HEK293 (cell line): ENCODE data around the gene GPR153.

Source experiments
- CTCF ChIA-PET: fragments of 350-600 bp; formaldehyde crosslinking; extraction: SDS; loops from one replicate; lab custom pipeline; 2021; ENCODE audit warnings: antibody characterized with exemption; lab: Yijun Ruan, JAX
- POLR2A ChIA-PET: fragments of 300-600 bp; formaldehyde crosslinking; extraction: SDS; loops from one replicate; lab custom pipeline; 2020; ENCODE audit warnings: antibody characterized with exemption, inconsistent platforms; lab: Yijun Ruan, JAX
- H3K27ac ChIP-seq: fragments of 200-500 bp; sonication (Bioruptor generic); 2 replicates; pipeline ENCODE4 v1.5.1; 2014; ENCODE audit warnings: low read depth, low read length, control low read depth, inconsistent platforms; ENCODE audit errors: extremely low read depth
- H3K36me3 ChIP-seq, 2 experiments: fragments of 200-500 bp in 1 of 2; sonication (Bioruptor generic) in 1 of 2; 1 replicate in 1 of 2; 2 replicates in 1 of 2; pipeline ENCODE4 v1.5.1; 2014 to 2017; ENCODE audit warnings: inconsistent platforms in 2 of 2, low read length in 2 of 2; ENCODE audit not compliant: control insufficient read depth in 2 of 2, insufficient read depth in 1 of 2
- H3K4me1 ChIP-seq: fragments of 200-500 bp; sonication (Bioruptor generic); 2 replicates; pipeline ENCODE4 v1.5.1; 2014; ENCODE audit warnings: mild to moderate bottlenecking, low read length, inconsistent platforms; ENCODE audit not compliant: control insufficient read depth, insufficient read depth
- H3K4me3 ChIP-seq: 2 replicates; pipeline ENCODE4 v1.5.1; 2011; ENCODE audit warnings: low read depth, mild to moderate bottlenecking, control low read depth, low read length, moderate library complexity
- H3K9me3 ChIP-seq: fragments of 200-500 bp; sonication (Bioruptor generic); 2 replicates; pipeline ENCODE4 v1.5.1; 2014; ENCODE audit warnings: low read depth, low read length, inconsistent platforms; ENCODE audit not compliant: control insufficient read depth, insufficient read depth
- BCL11A ChIP-seq: fragments of 450-650 bp; formaldehyde crosslinking; IDR thresholded peaks from 2 replicates; pipeline ENCODE4 v1.5.1; 2016; ENCODE audit warnings: low read depth, missing biosample characterization, missing genetic modification characterization
- EGR2 ChIP-seq: fragments of 450-650 bp; formaldehyde crosslinking; IDR thresholded peaks from 2 replicates; pipeline ENCODE4 v1.5.1; 2016; ENCODE audit warnings: low read depth, missing biosample characterization, missing genetic modification characterization
- FEZF1 ChIP-seq: fragments of 450-650 bp; formaldehyde crosslinking; IDR thresholded peaks from 2 replicates; pipeline ENCODE4 v1.5.1; 2016; ENCODE audit warnings: missing biosample characterization, missing genetic modification characterization
- GLIS1 ChIP-seq: fragments of 450-650 bp; formaldehyde crosslinking; IDR thresholded peaks from 2 replicates; pipeline ENCODE4 v1.5.1; 2016; ENCODE audit warnings: missing biosample characterization, missing genetic modification characterization
- KLF16 ChIP-seq: fragments of 450-650 bp; formaldehyde crosslinking; IDR thresholded peaks from 2 replicates; pipeline ENCODE4 v1.5.1; 2017; ENCODE audit warnings: missing biosample characterization, missing genetic modification characterization
- KLF8 ChIP-seq: fragments of 450-650 bp; formaldehyde crosslinking; IDR thresholded peaks from 2 replicates; pipeline ENCODE4 v1.5.1; 2016; ENCODE audit warnings: missing biosample characterization, missing genetic modification characterization
- OVOL3 ChIP-seq: fragments of 450-650 bp; formaldehyde crosslinking; IDR thresholded peaks from 2 replicates; pipeline ENCODE4 v1.5.1; 2016; ENCODE audit warnings: missing biosample characterization, missing genetic modification characterization
- PRDM6 ChIP-seq: fragments of 450-650 bp; formaldehyde crosslinking; IDR thresholded peaks from 2 replicates; pipeline ENCODE4 v1.5.1; 2017; ENCODE audit warnings: missing biosample characterization, missing genetic modification characterization
- RBAK ChIP-seq: fragments of 450-650 bp; formaldehyde crosslinking; IDR thresholded peaks from 2 replicates; pipeline ENCODE4 v1.5.1; 2016; ENCODE audit warnings: missing biosample characterization, missing genetic modification characterization
- SP7 ChIP-seq: fragments of 450-650 bp; formaldehyde crosslinking; IDR thresholded peaks from 2 replicates; pipeline ENCODE4 v1.5.1; 2016; ENCODE audit warnings: missing biosample characterization, missing genetic modification characterization
- ZBTB1 ChIP-seq: fragments of 450-650 bp; formaldehyde crosslinking; IDR thresholded peaks from 2 replicates; pipeline ENCODE4 v1.5.1; 2016; ENCODE audit warnings: missing biosample characterization, missing genetic modification characterization
- ZBTB17 ChIP-seq: fragments of 450-650 bp; formaldehyde crosslinking; IDR thresholded peaks from 2 replicates; pipeline ENCODE4 v1.5.1; 2016; ENCODE audit warnings: missing biosample characterization, missing genetic modification characterization
- ZBTB20 ChIP-seq: fragments of 450-650 bp; formaldehyde crosslinking; IDR thresholded peaks from 2 replicates; pipeline ENCODE4 v1.5.1; 2016; ENCODE audit warnings: missing biosample characterization, missing genetic modification characterization
- ZBTB21 ChIP-seq: fragments of 450-650 bp; formaldehyde crosslinking; IDR thresholded peaks from 2 replicates; pipeline ENCODE4 v1.5.1; 2017; ENCODE audit warnings: missing biosample characterization, missing genetic modification characterization
- ZBTB26 ChIP-seq: fragments of 450-650 bp; formaldehyde crosslinking; optimal IDR thresholded peaks from 2 replicates; pipeline ENCODE3; 2016; ENCODE audit warnings: missing biosample characterization, mild to moderate bottlenecking, missing genetic modification characterization
- ZNF10 ChIP-seq: fragments of 450-650 bp; formaldehyde crosslinking; IDR thresholded peaks from 2 replicates; pipeline ENCODE4 v1.5.1; 2017; ENCODE audit warnings: missing biosample characterization, missing genetic modification characterization
- ZNF155 ChIP-seq: fragments of 450-650 bp; formaldehyde crosslinking; IDR thresholded peaks from 2 replicates; pipeline ENCODE4 v1.5.1; 2016; ENCODE audit warnings: missing biosample characterization, missing genetic modification characterization
- ZNF184 ChIP-seq: fragments of 450-650 bp; IDR thresholded peaks from 2 replicates; pipeline ENCODE4 v1.5.1; 2018; ENCODE audit warnings: missing biosample characterization, mild to moderate bottlenecking, missing genetic modification characterization
- ZNF19 ChIP-seq: fragments of 450-650 bp; formaldehyde crosslinking; IDR thresholded peaks from 2 replicates; pipeline ENCODE4; 2016; ENCODE audit warnings: missing biosample characterization, missing genetic modification characterization, low read depth
- ZNF202 ChIP-seq: fragments of 450-650 bp; formaldehyde crosslinking; IDR thresholded peaks from 2 replicates; pipeline ENCODE4 v1.5.1; 2016; ENCODE audit warnings: missing biosample characterization, missing genetic modification characterization, borderline replicate concordance
- ZNF302 ChIP-seq: fragments of 450-650 bp; formaldehyde crosslinking; IDR thresholded peaks from 2 replicates; pipeline ENCODE4 v1.5.1; 2016; ENCODE audit warnings: missing biosample characterization, missing genetic modification characterization, low read depth
- ZNF341 ChIP-seq: fragments of 450-650 bp; formaldehyde crosslinking; IDR thresholded peaks from 2 replicates; pipeline ENCODE4; 2016; ENCODE audit warnings: low read depth, missing biosample characterization, missing genetic modification characterization
- ZNF423 ChIP-seq: fragments of 450-650 bp; formaldehyde crosslinking; IDR thresholded peaks from 2 replicates; pipeline ENCODE4 v1.5.1; 2016; ENCODE audit warnings: missing biosample characterization, missing genetic modification characterization
- ZNF521 ChIP-seq: fragments of 450-650 bp; formaldehyde crosslinking; IDR thresholded peaks from 2 replicates; pipeline ENCODE4 v1.5.1; 2017; ENCODE audit warnings: missing biosample characterization, mild to moderate bottlenecking, missing genetic modification characterization
- ZNF670 ChIP-seq: fragments of 450-650 bp; formaldehyde crosslinking; IDR thresholded peaks from 2 replicates; pipeline ENCODE4 v1.5.1; 2016; ENCODE audit warnings: missing biosample characterization, missing genetic modification characterization, low read depth
- ZNF76 ChIP-seq: fragments of 450-650 bp; formaldehyde crosslinking; IDR thresholded peaks from 2 replicates; pipeline ENCODE4; 2016; ENCODE audit warnings: low read depth, missing biosample characterization, missing genetic modification characterization, borderline replicate concordance
- ZNF785 ChIP-seq: fragments of 450-650 bp; formaldehyde crosslinking; IDR thresholded peaks from 2 replicates; pipeline ENCODE4 v1.5.1; 2016; ENCODE audit warnings: missing biosample characterization, missing genetic modification characterization
- ZSCAN18 ChIP-seq: fragments of 450-650 bp; formaldehyde crosslinking; IDR thresholded peaks from 2 replicates; pipeline ENCODE4 v1.5.1; 2016; ENCODE audit warnings: missing biosample characterization, missing genetic modification characterization
- TF ChIP-seq, protein P1 (sequence below): fragments of 450-650 bp; formaldehyde crosslinking; IDR thresholded peaks from 2 replicates; pipeline ENCODE4 v1.5.1; 2016; ENCODE audit warnings: missing biosample characterization, missing genetic modification characterization

Gene GPR153

DNA sequence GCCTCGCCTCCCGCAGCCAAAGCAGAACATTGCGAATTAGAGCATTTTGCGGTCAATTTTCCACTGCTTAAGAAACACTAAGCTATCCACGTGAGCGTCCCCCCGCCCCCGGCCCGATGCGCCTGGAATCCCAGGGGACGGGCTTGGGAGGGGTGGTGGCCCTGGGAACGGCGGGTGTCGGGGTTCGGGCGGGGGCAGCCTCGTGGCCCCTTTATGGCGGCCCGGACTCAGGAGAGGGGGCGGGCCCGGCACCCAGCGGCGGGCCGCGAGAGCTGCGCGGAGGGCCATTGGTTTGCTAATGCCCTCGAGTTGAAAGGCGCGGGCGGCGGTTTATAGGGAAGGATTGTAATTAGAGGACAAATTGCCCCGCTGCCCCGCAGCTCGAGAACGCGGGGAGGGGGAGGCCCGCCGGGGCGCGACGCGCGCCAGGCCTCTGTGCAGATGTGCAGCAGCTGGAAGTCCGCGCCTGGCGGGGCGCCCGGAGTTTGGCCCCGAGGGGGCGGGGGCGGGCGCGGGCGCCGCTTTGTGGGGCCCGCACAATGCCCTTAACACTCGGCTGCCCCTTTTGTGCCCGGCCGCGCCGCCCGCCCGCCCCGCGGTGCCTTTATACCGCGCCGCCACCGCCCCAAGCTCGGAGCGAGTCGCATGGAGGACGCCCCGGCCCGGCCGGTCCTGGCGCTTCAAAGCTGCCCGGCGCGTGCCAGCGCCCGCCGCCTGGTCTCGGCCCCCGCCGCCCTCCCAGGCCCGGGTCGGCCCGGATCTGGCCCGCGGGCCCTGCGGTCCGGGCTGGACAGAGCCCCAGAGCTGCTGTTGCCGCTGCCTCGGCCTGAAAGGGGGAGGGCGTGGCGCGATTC is 18.8 kb downstream of the GPR153 start (continued):
- no peak for TF ChIP-seq ZSCAN18 (tag by site-specific recombination)
- TF ChIP-seq KLF16: no peak
- TF ChIP-seq ZNF341 (tag by site-specific recombination): no peak
- TF ChIP-seq ZBTB20 (tag by site-specific recombination): no peak
- no peak for TF ChIP-seq ZNF76 (tag by site-specific recombination)
- no peak for TF ChIP-seq OVOL3 (tag by site-specific recombination)
- TF ChIP-seq SP7 (tag by site-specific recombination): 0 out of 2 replicates have a peak, but pooled peaks have one; percentile 26
- no peak for TF ChIP-seq ZNF19 (tag by site-specific recombination)
- no peak for TF ChIP-seq ZNF184 (tag by site-specific recombination)
- TF ChIP-seq ZBTB17 (tag by site-specific recombination): no peak
- TF ChIP-seq, protein P1, sequence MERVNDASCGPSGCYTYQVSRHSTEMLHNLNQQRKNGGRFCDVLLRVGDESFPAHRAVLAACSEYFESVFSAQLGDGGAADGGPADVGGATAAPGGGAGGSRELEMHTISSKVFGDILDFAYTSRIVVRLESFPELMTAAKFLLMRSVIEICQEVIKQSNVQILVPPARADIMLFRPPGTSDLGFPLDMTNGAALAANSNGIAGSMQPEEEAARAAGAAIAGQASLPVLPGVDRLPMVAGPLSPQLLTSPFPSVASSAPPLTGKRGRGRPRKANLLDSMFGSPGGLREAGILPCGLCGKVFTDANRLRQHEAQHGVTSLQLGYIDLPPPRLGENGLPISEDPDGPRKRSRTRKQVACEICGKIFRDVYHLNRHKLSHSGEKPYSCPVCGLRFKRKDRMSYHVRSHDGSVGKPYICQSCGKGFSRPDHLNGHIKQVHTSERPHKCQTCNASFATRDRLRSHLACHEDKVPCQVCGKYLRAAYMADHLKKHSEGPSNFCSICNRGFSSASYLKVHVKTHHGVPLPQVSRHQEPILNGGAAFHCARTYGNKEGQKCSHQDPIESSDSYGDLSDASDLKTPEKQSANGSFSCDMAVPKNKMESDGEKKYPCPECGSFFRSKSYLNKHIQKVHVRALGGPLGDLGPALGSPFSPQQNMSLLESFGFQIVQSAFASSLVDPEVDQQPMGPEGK (tag by site-specific recombination): no peak
- no peak for TF ChIP-seq RBAK (tag by site-specific recombination)
- no peak for TF ChIP-seq EGR2 (tag by site-specific recombination)
- TF ChIP-seq ZNF670 (tag by site-specific recombination): no peak
- TF ChIP-seq BCL11A (tag by site-specific recombination): no peak
- no peak for TF ChIP-seq ZNF155 (tag by site-specific recombination)
- TF ChIP-seq ZBTB26 (tag by site-specific recombination): peak; percentile 25
- no peak for TF ChIP-seq ZNF302
- TF ChIP-seq, all 188 proteins: peak for 7

DNA sequence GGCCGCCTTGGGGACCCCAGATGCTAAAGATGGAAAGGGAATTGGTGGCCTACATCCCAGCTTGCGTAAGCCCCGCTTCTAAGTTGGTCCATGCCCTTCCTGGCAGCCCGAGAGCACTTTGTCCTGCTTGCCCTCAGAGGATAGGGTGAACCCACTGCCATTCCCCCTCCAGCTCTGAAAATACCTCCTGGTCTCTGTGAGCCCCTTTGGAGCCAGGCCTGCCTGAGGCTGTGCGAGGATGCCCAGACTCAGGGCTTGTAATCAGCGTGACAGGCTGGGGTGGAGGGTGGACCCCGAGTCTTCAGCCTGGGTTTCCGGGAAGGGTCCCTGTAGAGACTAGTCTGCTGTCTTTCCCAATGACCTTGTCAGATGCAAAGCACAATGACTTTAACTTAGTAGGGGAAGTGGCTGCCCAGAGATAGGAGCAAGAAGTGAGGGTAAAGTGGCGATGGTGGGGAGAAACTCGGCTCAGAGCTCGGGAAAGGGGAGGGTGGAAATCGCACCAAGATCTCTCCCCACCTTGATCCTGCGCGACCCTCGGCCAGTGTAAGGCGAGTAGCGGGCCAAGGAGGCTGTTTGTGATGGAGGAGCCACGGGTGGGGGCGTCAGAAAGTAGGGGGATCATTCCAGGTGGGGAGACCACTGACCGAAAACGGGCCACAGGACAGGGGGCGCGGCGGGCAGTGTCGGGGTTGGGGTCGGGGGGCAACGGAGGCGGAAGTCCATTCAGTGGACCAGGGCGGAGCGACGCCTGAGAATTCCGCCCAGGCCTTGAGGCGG is 19.6 kb downstream of the GPR153 start:
- POLR2A ChIA-PET: no interaction called here
- TF ChIP-seq ZBTB1 (no peak), ZNF202 (tag by site-specific recombination) (no peak), ZNF423 (tag by site-specific recombination) (no peak), ZNF785 (tag by site-specific recombination) (no peak), ZNF521 (tag by site-specific recombination) (no peak), KLF8 (tag by site-specific recombination) (no peak), RBAK (tag by site-specific recombination) (no peak), ZNF10 (tag by site-specific recombination) (no peak), KLF16 (no peak), ZBTB21 (no peak), FEZF1 (tag by site-specific recombination) (no peak), PRDM6 (tag by site-specific recombination) (no peak), ZNF155 (tag by site-specific recombination) (no peak), GLIS1 (tag by site-specific recombination) (no peak)

More for the DNA sequence above, 19.6 kb downstream of the GPR153 start:
- H3K36me3 ChIP-seq: no peaks in the 10 kb centered on the region
- no peaks in the 10 kb centered on the region; the same call in 1 of the 2 replicates for H3K4me1 ChIP-seq
- no peak overlapping the region for H3K27ac ChIP-seq
- CTCF ChIA-PET: interaction anchor here (1.3 to 2.1 kb wide), 2 partner anchors 36 to 102 kb away, joined by 4 to 8 read pairs; no protein-coding TSS in a partner anchor
- no peaks in the 10 kb centered on the region for H3K9me3 ChIP-seq
- H3K4me3 ChIP-seq: no peak overlapping the region
